IMR-90 (cell line): ENCODE data around the gene PHC1. TPM values are rescaled to one million over a fixed set of nuclear protein-coding genes. Genes with fewer than 3 reads are reported as not detected.
A peak's percentile ranks its signal among the peaks of the same experiment; 100 is the strongest.

ENCODE experiments used
- ATAC-seq: fragments of 200-7000 bp; cut with Tn5 transposase; 2 replicates; pipeline ENCODE4 v1.9.1; 2020; ENCODE audit warnings: low read depth, mild to moderate bottlenecking, moderate library complexity
- BruUV-seq: library from RNA; stranded (reverse); fragments of 400-500 nt; replicated peaks from 2 replicates; lab custom pipeline; 2021; lab: Mats Ljungman, UMichigan
- CTCF ChIA-PET: fragments of 300-600 bp; formaldehyde crosslinking; extraction: SDS; loops from one replicate; lab custom pipeline; 2021; ENCODE audit warnings: antibody characterized with exemption; lab: Yijun Ruan, JAX
- POLR2A ChIA-PET: fragments of 300-600 bp; sonication (Branson Sonifier 250); formaldehyde crosslinking; loops from one replicate; lab custom pipeline; 2022; ENCODE audit warnings: antibody characterized with exemption; ENCODE audit not compliant: unreplicated experiment; lab: Charles Lee
- DNase-seq: peaks from one replicate; pipeline ENCODE4 v3.0.0; 2013
- H2AFZ ChIP-seq: replicated peaks from 2 replicates; pipeline ENCODE3; 2013; ENCODE audit warnings: low read length, mild to moderate bottlenecking; ENCODE audit not compliant: poor library complexity
- H2AK5ac ChIP-seq: 2 replicates; pipeline ENCODE4 v1.6.1; 2013; ENCODE audit warnings: low read depth, low read length, inconsistent platforms
- H2AK9ac ChIP-seq: replicated peaks from 2 replicates; pipeline ENCODE3; 2013; ENCODE audit warnings: mild to moderate bottlenecking, low read depth, low read length, moderate library complexity; ENCODE audit not compliant: poor library complexity
- H2BK120ac ChIP-seq: 2 replicates; pipeline ENCODE4 v1.6.1; 2013; ENCODE audit warnings: low read depth, low read length, inconsistent platforms
- H2BK15ac ChIP-seq: 3 replicates; pipeline ENCODE4 v1.6.1; 2013; ENCODE audit warnings: low read depth, low read length, inconsistent platforms
- H2BK20ac ChIP-seq: 2 replicates; pipeline ENCODE4 v1.6.1; 2013; ENCODE audit warnings: low read depth, mild to moderate bottlenecking, inconsistent platforms, low read length, moderate library complexity
- H2BK5ac ChIP-seq: 2 replicates; pipeline ENCODE4 v1.6.1; 2013; ENCODE audit warnings: mild to moderate bottlenecking, low read depth, low read length, inconsistent platforms; ENCODE audit not compliant: poor library complexity, severe bottlenecking
- H3K14ac ChIP-seq: replicated peaks from 2 replicates; pipeline ENCODE4 v1.6.1; 2013; ENCODE audit warnings: low read depth, low read length, inconsistent platforms
- H3K18ac ChIP-seq: 2 replicates; pipeline ENCODE4 v1.6.1; 2013; ENCODE audit warnings: low read depth, low read length, control low read depth
- H3K23ac ChIP-seq: 2 replicates; pipeline ENCODE4 v1.6.1; 2013; ENCODE audit warnings: low read depth, low read length, inconsistent platforms
- H3K27ac ChIP-seq: 2 replicates; pipeline ENCODE4 v1.5.1; 2013; ENCODE audit warnings: mild to moderate bottlenecking, control low read depth, low read length; ENCODE audit not compliant: insufficient read depth
- H3K27me3 ChIP-seq: 2 replicates; pipeline ENCODE4 v1.6.1; 2013; ENCODE audit warnings: low read length; ENCODE audit not compliant: control insufficient read depth, insufficient read depth
- H3K36me3 ChIP-seq: 2 replicates; pipeline ENCODE4 v1.6.1; 2013; ENCODE audit warnings: low read length, mixed read lengths; ENCODE audit not compliant: control insufficient read depth, insufficient read depth
- H3K4ac ChIP-seq: 2 replicates; pipeline ENCODE4 v1.6.1; 2013; ENCODE audit warnings: low read depth, low read length, inconsistent platforms
- H3K4me1 ChIP-seq: 2 replicates; pipeline ENCODE4 v1.6.1; 2013; ENCODE audit warnings: low read length, mixed read lengths; ENCODE audit not compliant: control insufficient read depth, insufficient read depth
- H3K4me2 ChIP-seq: 2 replicates; pipeline ENCODE4 v1.6.1; 2013; ENCODE audit warnings: low read depth, mild to moderate bottlenecking, control low read depth, low read length, moderate library complexity
- H3K4me3 ChIP-seq: 2 replicates; pipeline ENCODE4 v1.5.1; 2013; ENCODE audit warnings: low read depth, mild to moderate bottlenecking, control low read depth, low read length, moderate library complexity; ENCODE audit not compliant: insufficient read depth
- H3K56ac ChIP-seq: 2 replicates; pipeline ENCODE4 v1.6.1; 2013; ENCODE audit warnings: low read length, inconsistent platforms; ENCODE audit not compliant: insufficient read depth; ENCODE audit errors: extremely low read depth
- H3K79me1 ChIP-seq, 2 experiments: 2 replicates each; pipeline ENCODE4 v1.6.1; 2013; ENCODE audit warnings: low read length in 2 of 2, inconsistent platforms in 1 of 2, low read depth in 1 of 2
- H3K9ac ChIP-seq: 2 replicates; pipeline ENCODE4 v1.6.1; 2013; ENCODE audit warnings: low read depth, low read length, control low read depth
- H3K9me1 ChIP-seq: 2 replicates; pipeline ENCODE4 v1.6.1; 2013; ENCODE audit warnings: low read length, inconsistent platforms; ENCODE audit not compliant: insufficient read depth
- H3K9me3 ChIP-seq: 2 replicates; pipeline ENCODE4 v1.6.1; 2013; ENCODE audit warnings: low read length; ENCODE audit not compliant: control insufficient read depth, insufficient read depth
- H4K20me1 ChIP-seq: 2 replicates; pipeline ENCODE4 v1.6.1; 2013; ENCODE audit warnings: low read length, inconsistent platforms; ENCODE audit not compliant: insufficient read depth
- H4K5ac ChIP-seq: 2 replicates; pipeline ENCODE4 v1.6.1; 2013; ENCODE audit warnings: mild to moderate bottlenecking, low read depth, low read length, control low read depth
- H4K8ac ChIP-seq, 2 experiments: 2 replicates each; pipeline ENCODE4 v1.6.1; 2013; ENCODE audit warnings: low read depth in 2 of 2, low read length in 2 of 2, control low read depth in 1 of 2, inconsistent platforms in 1 of 2
- H4K91ac ChIP-seq: 2 replicates; pipeline ENCODE4 v1.6.1; 2013; ENCODE audit warnings: low read depth, low read length, inconsistent platforms; ENCODE audit not compliant: insufficient read depth
- BHLHE40 ChIP-seq: fragments of 150-350 bp; IDR thresholded peaks from 2 replicates; pipeline ENCODE4 v1.6.1; 2016; ENCODE audit warnings: mild to moderate bottlenecking, low read depth, low read length
- MAFK ChIP-seq: IDR thresholded peaks from 2 replicates; pipeline ENCODE4 v1.6.1; 2012; ENCODE audit warnings: low read depth, low read length, improper control_type of control experiment
- MAZ ChIP-seq: IDR thresholded peaks from 2 replicates; pipeline ENCODE4 v1.6.1; 2012; ENCODE audit warnings: low read depth, mild to moderate bottlenecking, low read length, improper control_type of control experiment, moderate library complexity, borderline replicate concordance
- MXI1 ChIP-seq: IDR thresholded peaks from 2 replicates; pipeline ENCODE4 v1.6.1; 2012; ENCODE audit warnings: low read depth, mild to moderate bottlenecking, low read length, moderate library complexity, borderline replicate concordance
- POLR2A ChIP-seq: IDR thresholded peaks from 2 replicates; pipeline ENCODE4 v1.6.1; 2012; ENCODE audit warnings: mild to moderate bottlenecking, low read depth, low read length
- WGBS, 2 experiments: methylation state at CpG; one replicate each; pipeline versions ENCODE4 v1.1.5 to v1.1.7; 2013; ENCODE audit warnings: missing lambda C conversion rate in 2 of 2; ENCODE audit not compliant: insufficient read length in 1 of 2; ENCODE audit errors: extremely low coverage in 2 of 2; 5-methylcytosine and 5-hydroxymethylcytosine counted together
- dilution Hi-C: fragments of 300-500 bp; cut with HindIII; formaldehyde crosslinking; loops from one replicate; pipeline ENCODE4 v1.14.3; 2018; ENCODE audit warnings: low sequenced_read_pairs; ENCODE audit not compliant: unreplicated experiment
- in situ Hi-C: fragments of 300-500 bp; cut with MboI; formaldehyde crosslinking; loops from 3 replicates; pipeline ENCODE4 v1.14.3; 2019; ENCODE audit warnings: low sequenced_read_pairs, inconsistent platforms, mixed read lengths
- intact Hi-C: fragments of 100-400 bp; cut with micrococcal nuclease; formaldehyde crosslinking; loops from 2 replicates; pipeline ENCODE4 v1.10.0; 2022
- polyA plus RNA-seq, 3 experiments: library from polyadenylated mRNA; depleted of rRNA; stranded (reverse); fragments of >200 nt; gene quantifications; 2 replicates each; pipeline ENCODE4 v1.2.3, GENCODE V29; 2012; ENCODE audit warnings: low replicate concordance in 1 of 3
- total RNA-seq: library from RNA; depleted of rRNA; stranded (reverse); fragments of >200 nt; gene quantifications from 2 replicates; pipeline ENCODE4 v1.2.3, GENCODE V29; 2012
- TF ChIP-seq, protein P1 (sequence below): conservative IDR thresholded peaks from 2 replicates; pipeline ENCODE4 v1.5.1; 2012; ENCODE audit warnings: mild to moderate bottlenecking, low read depth, low read length, improper control_type of control experiment
- TF ChIP-seq, protein P2 (sequence below): fragments of 150-350 bp; IDR thresholded peaks from 2 replicates; pipeline ENCODE4 v1.6.1; 2017; ENCODE audit warnings: mild to moderate bottlenecking, antibody characterized with exemption, low read length, low read depth

Gene PHC1
- total and polyA plus RNA-seq, 2 of the 4 experiments (the other 2 are of a cell fraction): 9.1 to 23.1 TPM

DNA sequence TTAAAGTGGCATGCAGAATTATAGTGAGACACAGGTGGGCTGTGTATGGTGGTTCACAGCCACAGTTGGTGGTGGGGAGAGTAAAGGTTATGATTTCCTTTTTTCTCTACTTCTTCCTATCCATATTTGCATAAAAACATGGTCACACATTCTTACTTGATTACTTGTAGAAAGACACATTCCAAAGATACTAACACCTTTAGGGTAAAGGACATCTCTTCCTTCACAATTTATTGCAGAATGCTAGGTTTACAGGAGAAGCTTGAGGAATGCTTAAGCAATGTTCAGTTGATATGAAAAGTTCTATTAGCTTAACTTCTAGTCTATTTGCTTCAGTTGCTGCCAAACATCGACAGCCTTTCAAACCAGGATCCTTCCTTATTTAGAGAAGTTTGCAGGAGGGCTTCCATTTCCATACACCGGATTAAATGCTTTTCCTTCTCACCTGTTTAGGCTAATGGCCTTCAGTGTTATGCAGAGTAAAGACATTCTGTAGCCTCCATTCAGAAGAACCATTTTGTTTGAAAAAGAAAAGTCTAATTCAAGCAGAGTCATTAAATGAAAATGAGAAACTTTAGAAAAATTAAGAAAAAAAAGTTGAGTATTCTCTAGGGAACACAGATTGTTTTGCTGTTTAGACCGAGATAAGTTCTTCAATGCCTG, 2.6 kb upstream of the PHC1 start:
- H3K23ac ChIP-seq: no peak overlapping the region
- TF ChIP-seq, protein P1, sequence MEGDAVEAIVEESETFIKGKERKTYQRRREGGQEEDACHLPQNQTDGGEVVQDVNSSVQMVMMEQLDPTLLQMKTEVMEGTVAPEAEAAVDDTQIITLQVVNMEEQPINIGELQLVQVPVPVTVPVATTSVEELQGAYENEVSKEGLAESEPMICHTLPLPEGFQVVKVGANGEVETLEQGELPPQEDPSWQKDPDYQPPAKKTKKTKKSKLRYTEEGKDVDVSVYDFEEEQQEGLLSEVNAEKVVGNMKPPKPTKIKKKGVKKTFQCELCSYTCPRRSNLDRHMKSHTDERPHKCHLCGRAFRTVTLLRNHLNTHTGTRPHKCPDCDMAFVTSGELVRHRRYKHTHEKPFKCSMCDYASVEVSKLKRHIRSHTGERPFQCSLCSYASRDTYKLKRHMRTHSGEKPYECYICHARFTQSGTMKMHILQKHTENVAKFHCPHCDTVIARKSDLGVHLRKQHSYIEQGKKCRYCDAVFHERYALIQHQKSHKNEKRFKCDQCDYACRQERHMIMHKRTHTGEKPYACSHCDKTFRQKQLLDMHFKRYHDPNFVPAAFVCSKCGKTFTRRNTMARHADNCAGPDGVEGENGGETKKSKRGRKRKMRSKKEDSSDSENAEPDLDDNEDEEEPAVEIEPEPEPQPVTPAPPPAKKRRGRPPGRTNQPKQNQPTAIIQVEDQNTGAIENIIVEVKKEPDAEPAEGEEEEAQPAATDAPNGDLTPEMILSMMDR: no peak
- TF ChIP-seq, protein P2, sequence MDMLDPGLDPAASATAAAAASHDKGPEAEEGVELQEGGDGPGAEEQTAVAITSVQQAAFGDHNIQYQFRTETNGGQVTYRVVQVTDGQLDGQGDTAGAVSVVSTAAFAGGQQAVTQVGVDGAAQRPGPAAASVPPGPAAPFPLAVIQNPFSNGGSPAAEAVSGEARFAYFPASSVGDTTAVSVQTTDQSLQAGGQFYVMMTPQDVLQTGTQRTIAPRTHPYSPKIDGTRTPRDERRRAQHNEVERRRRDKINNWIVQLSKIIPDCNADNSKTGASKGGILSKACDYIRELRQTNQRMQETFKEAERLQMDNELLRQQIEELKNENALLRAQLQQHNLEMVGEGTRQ: no peak
- no peak for TF ChIP-seq BHLHE40
- TF ChIP-seq MAFK: no peak
- TF ChIP-seq MAZ: no peak
- TF ChIP-seq MXI1: no peak
- TF ChIP-seq POLR2A: no peak
- no peak for ATAC-seq
- WGBS, 2 experiments: no CpG with 5 or more reads among the region's 3 CpGs
- H3K36me3 ChIP-seq: no peaks in the 10 kb centered on the region
- H2AFZ ChIP-seq: no peak overlapping the region
- no peak overlapping the region for H4K91ac ChIP-seq
- H3K56ac ChIP-seq: no peak overlapping the region
- H3K14ac ChIP-seq: no peak overlapping the region
- H3K18ac ChIP-seq: peak overlapping the region; percentile 36; the same call in 1 of the 2 replicates
- H3K4me2 ChIP-seq: no peak overlapping the region; the same call in 1 of the 2 replicates
- H2BK20ac ChIP-seq: no peak overlapping the region
- no peak overlapping the region for H2BK15ac ChIP-seq
- intact Hi-C loops: no loop called here
- H3K9me1 ChIP-seq: peaks cover 4% of the 10 kb centered on the region; the same call in 1 of the 2 replicates
- H4K5ac ChIP-seq: no peak overlapping the region
- no TSS peak for BruUV-seq
- H3K27me3 ChIP-seq: no peaks in the 10 kb centered on the region
- H3K9ac ChIP-seq: no peak overlapping the region; the same call in 1 of the 2 replicates
- no peak overlapping the region for H2AK5ac ChIP-seq
- no peak overlapping the region for H2BK5ac ChIP-seq
- no peaks in the 10 kb centered on the region for H3K9me3 ChIP-seq
- no peaks in the 10 kb centered on the region for H4K20me1 ChIP-seq
- CTCF ChIA-PET: no interaction called here
- POLR2A ChIA-PET: no interaction called here
- no peak overlapping the region for H2BK120ac ChIP-seq
- dilution Hi-C loops: no loop called here
- H2AK9ac ChIP-seq: no peak overlapping the region
- in situ Hi-C loops: no loop called here
- no peak overlapping the region for H3K4ac ChIP-seq
- no peak for DNase-seq
- H3K4me1 ChIP-seq: no peaks in the 10 kb centered on the region; the same call in none of the 2 replicates
- H3K27ac ChIP-seq: no peak overlapping the region
- H3K4me3 ChIP-seq: no peak overlapping the region
- H3K79me1 ChIP-seq: peaks cover 2 to 19% of the 10 kb centered on the region in 2 experiments; a peak in 3 of 4 replicates
- H4K8ac ChIP-seq: no peak overlapping the region
